Suprapubic skin (tissue), 4 donors: ENCODE data around the gene POLR1E. TPM values are rescaled to one million over a fixed set of nuclear protein-coding genes. Genes with fewer than 3 reads are reported as not detected.

Experiments used
- DNase-seq, 2 donors: peaks; one replicate each; pipeline ENCODE4 v3.0.0-alpha.2; 2019; ENCODE audit warnings: low spot score in 2 of 2
- H3K27ac ChIP-seq: fragments of 200-600 bp; sonication (generic); one replicate; pipeline ENCODE4 v1.5.1; 2019
- H3K27me3 ChIP-seq: fragments of 200-600 bp; sonication (generic); one replicate; pipeline ENCODE4 v1.5.1; 2019
- H3K36me3 ChIP-seq: fragments of 200-600 bp; sonication (generic); one replicate; pipeline ENCODE4 v1.5.1; 2019
- H3K4me1 ChIP-seq: fragments of 200-600 bp; sonication (generic); one replicate; pipeline ENCODE4 v1.5.1; 2019
- H3K4me3 ChIP-seq: fragments of 200-600 bp; sonication (generic); one replicate; pipeline ENCODE4 v1.5.1; 2019; ENCODE audit warnings: mild to moderate bottlenecking
- H3K9me3 ChIP-seq: fragments of 200-600 bp; sonication (generic); one replicate; pipeline ENCODE4 v1.5.1; 2019
- CTCF ChIP-seq, 2 donors: fragments of 200-600 bp in 1 of 2; fragments of 450-650 bp in 1 of 2; sonication (generic) in 1 of 2; IDR thresholded peaks; one replicate each; pipeline ENCODE4 v1.5.1; 2016 to 2019; ENCODE audit warnings: antibody characterized with exemption in 2 of 2, mild to moderate bottlenecking in 1 of 2, moderate library complexity in 1 of 2
- EP300 ChIP-seq: sonication (generic); formaldehyde crosslinking; IDR thresholded peaks from one replicate; pipeline ENCODE4 v1.6.1; 2017; ENCODE audit warnings: antibody characterized with exemption
- POLR2A ChIP-seq, 2 donors: fragments of 450-650 bp; IDR thresholded peaks; one replicate each; pipeline ENCODE4 v1.6.1; 2017; ENCODE audit warnings: antibody characterized with exemption in 2 of 2, mild to moderate bottlenecking in 2 of 2, moderate library complexity in 2 of 2
- POLR2AphosphoS5 ChIP-seq, 3 donors: sonication (generic); formaldehyde crosslinking; IDR thresholded peaks; one replicate each; pipeline ENCODE4 v1.6.1; 2017; ENCODE audit warnings: antibody characterized with exemption in 3 of 3
- WGBS: methylation state at CpG from one replicate; pipeline ENCODE4 v1.1.5; 2018; 5-methylcytosine and 5-hydroxymethylcytosine counted together
- total RNA-seq, 4 donors: library from RNA; depleted of rRNA; stranded (reverse); fragments of >200 nt; gene quantifications; one replicate each; pipeline ENCODE4 v1.1.0, GENCODE V29; 2016

The POLR1E gene
- total RNA-seq = 10 to 100 TPM; 15.7 to 26.3 (median 24.0) TPM

GRCh38 chr9:37485389-37486255 lies at the start of gene POLR1E:
POLR1E (plus strand) TSS chr9:37485948; CDS start chr9:37486048, 100 bp downstream.
- H3K36me3 ChIP-seq = peaks cover 21% of the 10 kb centered on the region
- TF ChIP-seq CTCF (IDR thresholded peaks at IDR 0.05) (no peak), POLR2AphosphoS5 (IDR thresholded peaks at IDR 0.05) (peak in 1 of 3 donors; percentile 22), EP300 (no peak), POLR2A (IDR thresholded peaks at IDR 0.05) (peak in 1 of 2 donors; percentile 27)
- no peaks in the 10 kb centered on the region for H3K27me3 ChIP-seq
- H3K4me1 ChIP-seq = peaks cover 27% of the 10 kb centered on the region
- peak; percentile 96 to 97 for DNase-seq
- peak within 1 kb of the TSS; percentile 87 for H3K27ac ChIP-seq
- 12% methylated on average over 22 of the region's 56 CpGs for WGBS
- H3K4me3 ChIP-seq = peak within 1 kb of the TSS; percentile 91
- H3K9me3 ChIP-seq = no peaks in the 10 kb centered on the region

GRCh38 chr9:37436540-37436939 lies 49.2 kb upstream of the POLR1E start:
- WGBS = 64% methylated on average over 5 of the region's 5 CpGs

GRCh38 chr9:37437010-37437409 lies 48.7 kb upstream of the POLR1E start:
- H3K36me3 ChIP-seq = peaks cover 61% of the 10 kb centered on the region
- no peak for DNase-seq
- TF ChIP-seq POLR2A (IDR thresholded peaks at IDR 0.05) = no peak
- no peak for TF ChIP-seq EP300
- TF ChIP-seq CTCF (IDR thresholded peaks at IDR 0.05) = no peak
- no peak for TF ChIP-seq POLR2AphosphoS5 (IDR thresholded peaks at IDR 0.05)

More at GRCh38 chr9:37436540-37436939, 49.2 kb upstream of the POLR1E start:
- Histone ChIP-seq H3K4me1 (peaks cover 21% of the 10 kb centered on the region), H3K27ac (no peak overlapping the region), H3K4me3 (no peak overlapping the region), H3K36me3 (peaks cover 58% of the 10 kb centered on the region), H3K9me3 (no peaks in the 10 kb centered on the region), H3K27me3 (no peaks in the 10 kb centered on the region)
- TF ChIP-seq POLR2AphosphoS5 (IDR thresholded peaks at IDR 0.05) (no peak), POLR2A (IDR thresholded peaks at IDR 0.05) (no peak), CTCF (IDR thresholded peaks at IDR 0.05) (no peak), EP300 (no peak)
- no peak for DNase-seq

GRCh38 chr9:37437621-37438020 lies 48.1 kb upstream of the POLR1E start:
- DNase-seq = no peak
- Histone ChIP-seq H3K27me3 (no peaks in the 10 kb centered on the region), H3K9me3 (no peaks in the 10 kb centered on the region), H3K36me3 (peaks cover 65% of the 10 kb centered on the region), H3K27ac (no peak overlapping the region), H3K4me3 (no peak overlapping the region), H3K4me1 (peaks cover 16% of the 10 kb centered on the region)
- no peak for TF ChIP-seq POLR2A (IDR thresholded peaks at IDR 0.05)
- TF ChIP-seq POLR2AphosphoS5 (IDR thresholded peaks at IDR 0.05) = no peak
- TF ChIP-seq EP300 = no peak
- no peak for TF ChIP-seq CTCF (IDR thresholded peaks at IDR 0.05)
- WGBS = 91% methylated on average over 4 of the region's 4 CpGs

More at GRCh38 chr9:37437010-37437409, 48.7 kb upstream of the POLR1E start:
- no peak overlapping the region for H3K27ac ChIP-seq
- no peak overlapping the region for H3K4me3 ChIP-seq
- H3K4me1 ChIP-seq = peaks cover 21% of the 10 kb centered on the region
- H3K9me3 ChIP-seq = no peaks in the 10 kb centered on the region
- 89% methylated on average over 6 of the region's 6 CpGs for WGBS
- H3K27me3 ChIP-seq = no peaks in the 10 kb centered on the region

GRCh38 chr9:37438359-37438758 lies 47.4 kb upstream of the POLR1E start:
- TF ChIP-seq CTCF (IDR thresholded peaks at IDR 0.05) (no peak), EP300 (no peak), POLR2A (IDR thresholded peaks at IDR 0.05) (no peak), POLR2AphosphoS5 (IDR thresholded peaks at IDR 0.05) (no peak)
- peaks cover 65% of the 10 kb centered on the region for H3K36me3 ChIP-seq
- no peaks in the 10 kb centered on the region for H3K27me3 ChIP-seq
- no peak overlapping the region for H3K4me3 ChIP-seq
- WGBS = 91% methylated on average over 3 of the region's 3 CpGs
- H3K4me1 ChIP-seq = peaks cover 9% of the 10 kb centered on the region
- H3K9me3 ChIP-seq = no peaks in the 10 kb centered on the region
- no peak for DNase-seq
- no peak overlapping the region for H3K27ac ChIP-seq
